ENCODE measurements around the gene ZG16.
"Not testable (repeated sequence)": the region's sequence is repeated elsewhere in the genome, so short reads cannot be mapped to it uniquely, and the experiment has no call there.

Gene ZG16

GRCh38 chr16:29753516-29753915 is 24.5 kb upstream of the ZG16 start:
- DNase-seq: no peak

GRCh38 chr16:29756654-29757053 is 21.4 kb upstream of the ZG16 start:
- no peak for DNase-seq

GRCh38 chr16:29757086-29757485 is 21.0 kb upstream of the ZG16 start:
- not testable (repeated sequence) for DNase-seq

- DNase-seq: no peak
Measured at GRCh38 chr16:29757950-29758466, 20.0 kb upstream of the ZG16 start.

- DNase-seq: no peak
Measured at GRCh38 chr16:29760567-29761279, 17.3 kb upstream of the ZG16 start.

- DNase-seq: not testable (repeated sequence)
Measured at GRCh38 chr16:29761280-29761651, 16.8 kb upstream of the ZG16 start.

GRCh38 chr16:29761882-29762281 is 16.2 kb upstream of the ZG16 start:
- no peak for DNase-seq

- DNase-seq: no peak
Measured at GRCh38 chr16:29763326-29763725, 14.7 kb upstream of the ZG16 start.

- DNase-seq: no peak
Measured at GRCh38 chr16:29765167-29766032, 12.7 kb upstream of the ZG16 start.

- DNase-seq: no peak
Measured at GRCh38 chr16:29766571-29766970, 11.5 kb upstream of the ZG16 start.

- DNase-seq: no peak
Measured at GRCh38 chr16:29767062-29767461, 11.0 kb upstream of the ZG16 start.

GRCh38 chr16:29769507-29769906 is 8.5 kb upstream of the ZG16 start:
- DNase-seq: no peak

- DNase-seq: no peak
Measured at GRCh38 chr16:29770250-29770929, 7.7 kb upstream of the ZG16 start.

- not testable (repeated sequence) for DNase-seq
Measured at GRCh38 chr16:29772330-29772729, 5.7 kb upstream of the ZG16 start.

GRCh38 chr16:29774730-29775129 is 3.3 kb upstream of the ZG16 start:
- DNase-seq: no peak

- DNase-seq: no peak
Measured at GRCh38 chr16:29775742-29776408, 2.2 kb upstream of the ZG16 start.

GRCh38 chr16:29779474-29779873 is 1.4 kb downstream of the ZG16 start:
- DNase-seq: no peak

GRCh38 chr16:29783094-29783953 is 5.3 kb downstream of the ZG16 start:
- DNase-seq: not testable (repeated sequence)

GRCh38 chr16:29784157-29784556 is 6.1 kb downstream of the ZG16 start:
- DNase-seq: peak; percentile 37 to 60

GRCh38 chr16:29784901-29785500 is 6.9 kb downstream of the ZG16 start:
- peak; percentile 86 to 90 for DNase-seq

- DNase-seq: not testable (repeated sequence)
Measured at GRCh38 chr16:29787155-29787554, 9.1 kb downstream of the ZG16 start.
